Neural cell (in vitro differentiated cells): ENCODE data around the gene DENND1A. TPM values are rescaled to one million over a fixed set of nuclear protein-coding genes. Genes with fewer than 3 reads are reported as not detected.

ENCODE experiments used
- H2AFZ ChIP-seq: fragments of 200-600, 300-800 bp; sonication (generic), shearing (Covaris generic); 2 replicates; pipeline ENCODE4 v1.6.0; 2014; ENCODE audit warnings: low read depth, mild to moderate bottlenecking, antibody characterized with exemption, low read length, moderate library complexity
- H3F3A ChIP-seq: fragments of 200-600 bp; shearing (Covaris generic); 2 replicates; pipeline ENCODE4 v1.6.1; 2016; ENCODE audit warnings: mild to moderate bottlenecking, moderate library complexity, mixed read lengths, antibody characterized with exemption, low read length; ENCODE audit not compliant: insufficient read depth, poor library complexity, severe bottlenecking
- H3K27ac ChIP-seq: fragments of 200-600, 300-800 bp; sonication (generic), shearing (Covaris generic); 2 replicates; pipeline ENCODE4 v1.5.1; 2014; ENCODE audit warnings: mild to moderate bottlenecking, low read length, moderate library complexity
- H3K27me3 ChIP-seq: fragments of 300-800, 200-600 bp; sonication (generic), shearing (Covaris generic); 2 replicates; pipeline ENCODE4 v1.6.0; 2014; ENCODE audit warnings: mild to moderate bottlenecking, low read depth, low read length, moderate library complexity; ENCODE audit not compliant: insufficient read depth
- H3K36me3 ChIP-seq: fragments of 300-800, 200-600 bp; sonication (generic), shearing (Covaris generic); 2 replicates; pipeline ENCODE4 v1.5.1; 2014; ENCODE audit warnings: mild to moderate bottlenecking, antibody characterized with exemption, low read length, moderate library complexity; ENCODE audit not compliant: insufficient read depth
- H3K4me2 ChIP-seq: fragments of 300-800, 200-600 bp; sonication (generic), shearing (Covaris generic); 2 replicates; pipeline ENCODE4 v1.6.0; 2014; ENCODE audit warnings: mild to moderate bottlenecking, low read length
- H3K4me3 ChIP-seq: fragments of 300-800, 200-600 bp; sonication (generic), shearing (Covaris generic); 2 replicates; pipeline ENCODE4 v1.5.1; 2014; ENCODE audit warnings: mild to moderate bottlenecking, low read length, moderate library complexity
- H3K79me2 ChIP-seq: fragments of 200-600 bp; shearing (Covaris generic); replicated peaks from 2 replicates; pipeline ENCODE4 v1.6.0; 2014; ENCODE audit warnings: mild to moderate bottlenecking, low read length, moderate library complexity; ENCODE audit not compliant: insufficient read depth
- H3K9ac ChIP-seq: fragments of 300-800, 200-600 bp; sonication (generic), shearing (Covaris generic); 2 replicates; pipeline ENCODE4 v1.6.1; 2016; ENCODE audit warnings: mild to moderate bottlenecking, low read length, mixed read lengths
- H3K9me2 ChIP-seq: fragments of 200-600 bp; shearing (Covaris generic); 2 replicates; pipeline ENCODE4 v1.6.1; 2016; ENCODE audit warnings: mild to moderate bottlenecking, low read length, mixed read lengths; ENCODE audit not compliant: insufficient read depth
- H3K9me3 ChIP-seq: fragments of 200-600, 300-800 bp; sonication (generic), shearing (Covaris generic); 2 replicates; pipeline ENCODE4 v1.6.1; 2016; ENCODE audit warnings: mild to moderate bottlenecking, mixed run types, low read length, moderate library complexity, mixed read lengths
- H4K20me1 ChIP-seq: fragments of 200-600 bp; shearing (Covaris generic); 2 replicates; pipeline ENCODE4 v1.6.1; 2016; ENCODE audit warnings: mild to moderate bottlenecking, mixed run types; ENCODE audit not compliant: insufficient read depth
- EP300 ChIP-seq: fragments of 450-650 bp; conservative IDR thresholded peaks from 2 replicates; pipeline ENCODE4 v1.6.1; 2014; ENCODE audit warnings: antibody characterized with exemption, mild to moderate bottlenecking, moderate library complexity; ENCODE audit not compliant: poor library complexity, severe bottlenecking
- EZH2 ChIP-seq: fragments of 200-600, 300-800 bp; shearing (Covaris generic), sonication (generic); IDR thresholded peaks from 2 replicates; pipeline ENCODE4 v1.6.1; 2014; ENCODE audit warnings: antibody characterized with exemption, low read length, borderline replicate concordance, mild to moderate bottlenecking; ENCODE audit not compliant: insufficient read depth, poor library complexity, severe bottlenecking
- MXI1 ChIP-seq: fragments of 450-650 bp; conservative IDR thresholded peaks from 2 replicates; pipeline ENCODE4 v1.6.1; 2014; ENCODE audit warnings: antibody characterized with exemption, mild to moderate bottlenecking; ENCODE audit not compliant: poor library complexity, severe bottlenecking
- POLR2AphosphoS5 ChIP-seq: IDR thresholded peaks from 2 replicates; pipeline ENCODE4 v1.6.1; 2012
- RAD21 ChIP-seq: fragments of 450-650 bp; conservative IDR thresholded peaks from 2 replicates; pipeline ENCODE4 v1.6.1; 2014; ENCODE audit warnings: antibody characterized with exemption, mild to moderate bottlenecking, moderate library complexity
- SMC3 ChIP-seq: fragments of 450-650 bp; conservative IDR thresholded peaks from 2 replicates; pipeline ENCODE4 v1.6.1; 2014; ENCODE audit warnings: antibody characterized with exemption, mild to moderate bottlenecking, moderate library complexity; ENCODE audit not compliant: poor library complexity
- TAF1 ChIP-seq: IDR thresholded peaks from 2 replicates; pipeline ENCODE4 v1.6.1; 2012; ENCODE audit warnings: low read depth
- polyA plus RNA-seq: library from polyadenylated mRNA; depleted of rRNA; stranded (reverse); fragments of >200 nt; gene quantifications from 2 replicates; pipeline ENCODE4 v1.2.3, GENCODE V29; 2014
- TF ChIP-seq, protein P1 (sequence below): IDR thresholded peaks from 2 replicates; pipeline ENCODE4 v1.6.1; 2012; ENCODE audit warnings: borderline replicate concordance
- TF ChIP-seq, protein P2 (sequence below): fragments of 450-650 bp; IDR thresholded peaks from 2 replicates; pipeline ENCODE4 v1.5.1; 2014; ENCODE audit warnings: antibody characterized with exemption, mild to moderate bottlenecking, moderate library complexity; ENCODE audit not compliant: poor library complexity, severe bottlenecking

DENND1A gene
- polyA plus RNA-seq, 1 donor from 2014 or later, result 2.3 TPM

DNA sequence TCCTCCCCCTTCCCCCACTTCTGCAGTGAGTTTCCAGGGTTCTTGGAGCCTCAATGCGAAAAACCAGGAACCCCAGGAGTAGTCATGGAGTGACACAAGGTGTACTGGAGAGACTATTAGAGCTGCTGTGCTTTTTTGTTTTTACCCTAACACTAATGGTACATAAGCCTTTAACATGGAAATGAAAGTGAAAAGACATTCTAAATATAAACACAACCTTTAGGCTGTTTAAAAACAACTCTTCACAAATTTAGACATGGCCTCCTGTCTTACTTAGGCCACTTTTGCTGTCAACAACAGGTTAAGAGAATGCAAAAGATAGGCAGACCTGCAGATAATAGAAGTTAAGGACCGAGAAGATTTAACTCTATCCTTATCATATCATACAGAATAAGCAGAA, 232.2 kb downstream of the DENND1A start:
- no peak overlapping the region for H3K9ac ChIP-seq

DNA sequence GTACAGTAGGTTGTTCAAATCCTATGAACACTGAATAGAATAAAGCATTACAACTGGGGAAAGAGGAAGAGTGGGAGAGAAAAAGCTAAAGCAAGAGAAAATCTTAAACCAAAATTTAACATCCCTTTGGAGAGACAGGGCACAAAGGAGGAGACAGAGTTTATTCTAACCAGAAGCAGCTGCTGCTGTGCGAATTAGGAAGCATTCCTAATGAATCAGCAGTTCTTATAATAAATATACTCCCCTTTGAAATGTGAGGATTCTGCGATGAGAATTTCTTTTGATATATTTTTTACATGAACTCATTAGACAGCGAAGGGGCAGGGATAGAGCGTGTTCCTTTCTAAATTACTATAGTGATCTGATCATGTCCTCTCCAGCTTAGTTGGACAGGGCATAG, 233.4 kb downstream of the DENND1A start:
- H3K9me3 ChIP-seq, result no peaks in the 10 kb centered on the region
- no peaks in the 10 kb centered on the region for H3K36me3 ChIP-seq
- H3K4me2 ChIP-seq, result no peak overlapping the region
- no peak overlapping the region for H3K27ac ChIP-seq
- no peaks in the 10 kb centered on the region for H3K79me2 ChIP-seq
- no peaks in the 10 kb centered on the region for H3F3A ChIP-seq
- H3K4me3 ChIP-seq, result no peak overlapping the region
- H4K20me1 ChIP-seq, result no peaks in the 10 kb centered on the region
- H3K9ac ChIP-seq, result no peak overlapping the region
- TF ChIP-seq RAD21, result no peak
- no peak for TF ChIP-seq SMC3
- TF ChIP-seq TAF1, result no peak
- no peak for TF ChIP-seq EZH2
- TF ChIP-seq, protein P1, sequence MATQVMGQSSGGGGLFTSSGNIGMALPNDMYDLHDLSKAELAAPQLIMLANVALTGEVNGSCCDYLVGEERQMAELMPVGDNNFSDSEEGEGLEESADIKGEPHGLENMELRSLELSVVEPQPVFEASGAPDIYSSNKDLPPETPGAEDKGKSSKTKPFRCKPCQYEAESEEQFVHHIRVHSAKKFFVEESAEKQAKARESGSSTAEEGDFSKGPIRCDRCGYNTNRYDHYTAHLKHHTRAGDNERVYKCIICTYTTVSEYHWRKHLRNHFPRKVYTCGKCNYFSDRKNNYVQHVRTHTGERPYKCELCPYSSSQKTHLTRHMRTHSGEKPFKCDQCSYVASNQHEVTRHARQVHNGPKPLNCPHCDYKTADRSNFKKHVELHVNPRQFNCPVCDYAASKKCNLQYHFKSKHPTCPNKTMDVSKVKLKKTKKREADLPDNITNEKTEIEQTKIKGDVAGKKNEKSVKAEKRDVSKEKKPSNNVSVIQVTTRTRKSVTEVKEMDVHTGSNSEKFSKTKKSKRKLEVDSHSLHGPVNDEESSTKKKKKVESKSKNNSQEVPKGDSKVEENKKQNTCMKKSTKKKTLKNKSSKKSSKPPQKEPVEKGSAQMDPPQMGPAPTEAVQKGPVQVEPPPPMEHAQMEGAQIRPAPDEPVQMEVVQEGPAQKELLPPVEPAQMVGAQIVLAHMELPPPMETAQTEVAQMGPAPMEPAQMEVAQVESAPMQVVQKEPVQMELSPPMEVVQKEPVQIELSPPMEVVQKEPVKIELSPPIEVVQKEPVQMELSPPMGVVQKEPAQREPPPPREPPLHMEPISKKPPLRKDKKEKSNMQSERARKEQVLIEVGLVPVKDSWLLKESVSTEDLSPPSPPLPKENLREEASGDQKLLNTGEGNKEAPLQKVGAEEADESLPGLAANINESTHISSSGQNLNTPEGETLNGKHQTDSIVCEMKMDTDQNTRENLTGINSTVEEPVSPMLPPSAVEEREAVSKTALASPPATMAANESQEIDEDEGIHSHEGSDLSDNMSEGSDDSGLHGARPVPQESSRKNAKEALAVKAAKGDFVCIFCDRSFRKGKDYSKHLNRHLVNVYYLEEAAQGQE, result no peak
- no peak for TF ChIP-seq MXI1
- TF ChIP-seq, protein P2, sequence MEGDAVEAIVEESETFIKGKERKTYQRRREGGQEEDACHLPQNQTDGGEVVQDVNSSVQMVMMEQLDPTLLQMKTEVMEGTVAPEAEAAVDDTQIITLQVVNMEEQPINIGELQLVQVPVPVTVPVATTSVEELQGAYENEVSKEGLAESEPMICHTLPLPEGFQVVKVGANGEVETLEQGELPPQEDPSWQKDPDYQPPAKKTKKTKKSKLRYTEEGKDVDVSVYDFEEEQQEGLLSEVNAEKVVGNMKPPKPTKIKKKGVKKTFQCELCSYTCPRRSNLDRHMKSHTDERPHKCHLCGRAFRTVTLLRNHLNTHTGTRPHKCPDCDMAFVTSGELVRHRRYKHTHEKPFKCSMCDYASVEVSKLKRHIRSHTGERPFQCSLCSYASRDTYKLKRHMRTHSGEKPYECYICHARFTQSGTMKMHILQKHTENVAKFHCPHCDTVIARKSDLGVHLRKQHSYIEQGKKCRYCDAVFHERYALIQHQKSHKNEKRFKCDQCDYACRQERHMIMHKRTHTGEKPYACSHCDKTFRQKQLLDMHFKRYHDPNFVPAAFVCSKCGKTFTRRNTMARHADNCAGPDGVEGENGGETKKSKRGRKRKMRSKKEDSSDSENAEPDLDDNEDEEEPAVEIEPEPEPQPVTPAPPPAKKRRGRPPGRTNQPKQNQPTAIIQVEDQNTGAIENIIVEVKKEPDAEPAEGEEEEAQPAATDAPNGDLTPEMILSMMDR, result no peak
- H3K27me3 ChIP-seq, result no peaks in the 10 kb centered on the region
- no peak overlapping the region for H2AFZ ChIP-seq
- no peaks in the 10 kb centered on the region for H3K9me2 ChIP-seq

More for the DNA sequence above, 232.2 kb downstream of the DENND1A start:
- Histone ChIP-seq H4K20me1 (no peaks in the 10 kb centered on the region), H3K79me2 (no peaks in the 10 kb centered on the region), H3K27me3 (no peaks in the 10 kb centered on the region), H3K4me3 (no peak overlapping the region), H3K4me2 (no peak overlapping the region), H3K9me2 (no peaks in the 10 kb centered on the region), H3K27ac (no peak overlapping the region), H3K36me3 (no peaks in the 10 kb centered on the region), H3K9me3 (no peaks in the 10 kb centered on the region), H2AFZ (no peak overlapping the region), H3F3A (no peaks in the 10 kb centered on the region)
- TF ChIP-seq POLR2AphosphoS5 (no peak), EP300 (no peak), SMC3 (no peak), RAD21 (no peak), MXI1 (no peak), TAF1 (no peak), EZH2 (no peak)
- TF ChIP-seq, protein P1, result no peak
- TF ChIP-seq, protein P2, result no peak
